Measurements from ENCODE around the gene PDK3. TPM values are rescaled to one million over a fixed set of nuclear protein-coding genes. Genes with fewer than 3 reads are reported as not detected.

Gene PDK3
- total RNA-seq, 1 experiment from 2014 or later: 1.4 TPM

- Mint-ChIP-seq H3K4me3 (ENCODE audit: unreplicated experiment) (no peak overlapping the region), H3K27ac (ENCODE audit: low read depth, unreplicated experiment) (no peak overlapping the region), H3K36me3 (ENCODE audit: insufficient read depth, unreplicated experiment) (no peaks in the 10 kb centered on the region), H3K9me3 (ENCODE audit: unreplicated experiment) (no peaks in the 10 kb centered on the region), H3K4me1 (ENCODE audit: insufficient read depth, unreplicated experiment) (no peaks in the 10 kb centered on the region), H3K27me3 (ENCODE audit: insufficient read depth, unreplicated experiment) (peaks cover 36% of the 10 kb centered on the region)
- intact Hi-C loops (cut with micrococcal nuclease): no loop called here
- CTCF ChIA-PET: interaction anchor here (1.5 kb wide), 1 partner anchor 73 kb away, joined by 4 read pairs; no protein-coding TSS in a partner anchor
- DNase-seq (ENCODE audit: unreplicated experiment): no peak
- BruUV-seq (replicated peaks): no TSS peak
- POLR2A ChIA-PET: interaction anchor here (0.6 kb wide), 1 partner anchor 238 kb away, joined by 4 read pairs; no protein-coding TSS in a partner anchor
- no peak for TF ChIP-seq CTCF (IDR thresholded peaks at IDR 0.05; ENCODE audit: unreplicated experiment)
These were observed 39.3 kb upstream of the PDK3 start for GRCh38 chrX:24425806-24426205.

- Mint-ChIP-seq H3K9me3 (ENCODE audit: unreplicated experiment) (no peaks in the 10 kb centered on the region), H3K27ac (ENCODE audit: low read depth, unreplicated experiment) (no peak overlapping the region), H3K36me3 (ENCODE audit: insufficient read depth, unreplicated experiment) (no peaks in the 10 kb centered on the region), H3K4me1 (ENCODE audit: insufficient read depth, unreplicated experiment) (no peaks in the 10 kb centered on the region), H3K4me3 (ENCODE audit: unreplicated experiment) (no peak overlapping the region), H3K27me3 (ENCODE audit: insufficient read depth, unreplicated experiment) (peaks cover 43% of the 10 kb centered on the region)
- peak; percentile 60 for DNase-seq (ENCODE audit: unreplicated experiment)
- no TSS peak for BruUV-seq (replicated peaks)
- ChIA-PET CTCF (interaction anchor here (1.5 kb wide), 1 partner anchor 73 kb away, joined by 4 read pairs; no protein-coding TSS in a partner anchor), POLR2A (interaction anchor here (0.6 kb wide), 1 partner anchor 238 kb away, joined by 4 read pairs; no protein-coding TSS in a partner anchor)
- TF ChIP-seq CTCF (IDR thresholded peaks at IDR 0.05; ENCODE audit: unreplicated experiment): no peak
- intact Hi-C loops (cut with micrococcal nuclease): no loop called here
These were observed 38.7 kb upstream of the PDK3 start for GRCh38 chrX:24426340-24426913.

- H3K27ac Mint-ChIP-seq (ENCODE audit: low read depth, unreplicated experiment): no peak overlapping the region
- CTCF ChIA-PET: interaction anchor here (0.5 to 1.5 kb wide), 2 partner anchors 71 to 72 kb away, joined by 3 to 4 read pairs; no protein-coding TSS in a partner anchor
These were observed 38.0 kb upstream of the PDK3 start for GRCh38 chrX:24426921-24427746.

More at GRCh38 chrX:24426921-24427746, 38.0 kb upstream of the PDK3 start:
- no peak overlapping the region for H3K4me3 Mint-ChIP-seq (ENCODE audit: unreplicated experiment)
- H3K27me3 Mint-ChIP-seq (ENCODE audit: insufficient read depth, unreplicated experiment): peaks cover 50% of the 10 kb centered on the region
- BruUV-seq (replicated peaks): no TSS peak
- no peak for DNase-seq (ENCODE audit: unreplicated experiment)
- no peaks in the 10 kb centered on the region for H3K36me3 Mint-ChIP-seq (ENCODE audit: insufficient read depth, unreplicated experiment)
- no peaks in the 10 kb centered on the region for H3K9me3 Mint-ChIP-seq (ENCODE audit: unreplicated experiment)
- intact Hi-C loops (cut with micrococcal nuclease): no loop called here
- POLR2A ChIA-PET: interaction anchor here (0.7 kb wide), 1 partner anchor 93 kb away, joined by 3 read pairs; no protein-coding TSS in a partner anchor
- no peak for TF ChIP-seq CTCF (IDR thresholded peaks at IDR 0.05; ENCODE audit: unreplicated experiment)
- H3K4me1 Mint-ChIP-seq (ENCODE audit: insufficient read depth, unreplicated experiment): no peaks in the 10 kb centered on the region

All from MCF 10A (cell line).